ACC112 (cell line): ENCODE measurements around the gene KCNQ4.

Source experiments
- H2AFZ ChIP-seq: fragments of 200-600 bp; sonication (generic); one replicate; pipeline ENCODE4 v1.6.0; 2017; ENCODE audit warnings: antibody characterized with exemption, low read length; ENCODE audit not compliant: unreplicated experiment
- H3K27ac ChIP-seq: fragments of 200-600 bp; sonication (generic); 2 replicates; pipeline ENCODE4 v1.5.1; 2014; ENCODE audit warnings: low read depth, mild to moderate bottlenecking, antibody characterized with exemption, low read length, moderate library complexity
- H3K27me3 ChIP-seq: fragments of 200-600 bp; sonication (generic); 2 replicates; pipeline ENCODE4 v1.6.1; 2014; ENCODE audit warnings: mild to moderate bottlenecking, antibody characterized with exemption, low read length, moderate library complexity, mixed read lengths; ENCODE audit not compliant: insufficient read depth
- H3K36me3 ChIP-seq: fragments of 200-600 bp; sonication (generic); 2 replicates; pipeline ENCODE4 v1.6.1; 2016; ENCODE audit warnings: mild to moderate bottlenecking, antibody characterized with exemption, low read length, moderate library complexity, mixed read lengths; ENCODE audit not compliant: insufficient read depth
- H3K4me1 ChIP-seq: fragments of 200-600 bp; sonication (generic); one replicate; pipeline ENCODE4 v1.6.1; 2016; ENCODE audit warnings: low read length, mixed read lengths; ENCODE audit not compliant: insufficient read depth, unreplicated experiment, control insufficient read depth
- H3K4me3 ChIP-seq: fragments of 200-600 bp; sonication (generic); 2 replicates; pipeline ENCODE4 v1.5.1; 2014; ENCODE audit warnings: mild to moderate bottlenecking, low read depth, low read length
- H3K79me2 ChIP-seq: fragments of 200-600 bp; sonication (generic); one replicate; pipeline ENCODE4 v1.6.0; 2016; ENCODE audit warnings: low read length; ENCODE audit not compliant: control insufficient read depth, unreplicated experiment, insufficient read depth

The KCNQ4 gene

GRCh38 chr1:40783001-40783905 is at the start of gene KCNQ4:
KCNQ4 (plus strand) TSS chr1:40783787; CDS start chr1:40784094, 307 bp downstream.
- H2AFZ ChIP-seq = no peak within 1 kb of the TSS
- H3K27me3 ChIP-seq = peaks cover 26% of the 10 kb centered on the region
- no peak within 1 kb of the TSS for H3K27ac ChIP-seq
- peak within 1 kb of the TSS; percentile 69 for H3K4me3 ChIP-seq
- H3K36me3 ChIP-seq = no peaks in the 10 kb centered on the region
- H3K79me2 ChIP-seq = no peaks in the 10 kb centered on the region
- peaks cover 5% of the 10 kb centered on the region for H3K4me1 ChIP-seq

GRCh38 chr1:40734882-40735628 is 48.5 kb upstream of the KCNQ4 start:
- no peaks in the 10 kb centered on the region for H3K27me3 ChIP-seq
- no peak overlapping the region for H3K27ac ChIP-seq
- H3K4me1 ChIP-seq = no peaks in the 10 kb centered on the region
- H2AFZ ChIP-seq = no peak overlapping the region
- peaks cover 13% of the 10 kb centered on the region for H3K79me2 ChIP-seq
- H3K4me3 ChIP-seq = no peak overlapping the region
- H3K36me3 ChIP-seq = peaks cover 16% of the 10 kb centered on the region

- Histone ChIP-seq H3K4me3 (no peak overlapping the region), H3K27me3 (no peaks in the 10 kb centered on the region), H2AFZ (no peak overlapping the region), H3K36me3 (peaks cover 20% of the 10 kb centered on the region), H3K79me2 (peaks cover 8% of the 10 kb centered on the region), H3K27ac (no peak overlapping the region; the same call in 1 of the 2 replicates), H3K4me1 (no peaks in the 10 kb centered on the region)
Observed at GRCh38 chr1:40736085-40736531, 47.5 kb upstream of the KCNQ4 start.

- Histone ChIP-seq H3K36me3 (peaks cover 20% of the 10 kb centered on the region), H3K27me3 (no peaks in the 10 kb centered on the region), H3K4me1 (no peaks in the 10 kb centered on the region), H3K79me2 (peaks cover 5% of the 10 kb centered on the region), H3K27ac (no peak overlapping the region), H2AFZ (no peak overlapping the region), H3K4me3 (no peak overlapping the region)
Observed at GRCh38 chr1:40738831-40739230, 44.8 kb upstream of the KCNQ4 start.

- no peaks in the 10 kb centered on the region for H3K4me1 ChIP-seq
- H3K79me2 ChIP-seq = peaks cover 5% of the 10 kb centered on the region
- H3K27me3 ChIP-seq = no peaks in the 10 kb centered on the region
- H2AFZ ChIP-seq = no peak overlapping the region
- no peak overlapping the region for H3K27ac ChIP-seq
- no peak overlapping the region for H3K4me3 ChIP-seq
- H3K36me3 ChIP-seq = peaks cover 20% of the 10 kb centered on the region
Observed at GRCh38 chr1:40739455-40740008, 44.1 kb upstream of the KCNQ4 start.

GRCh38 chr1:40740039-40740996 is 43.3 kb upstream of the KCNQ4 start:
- Histone ChIP-seq H3K36me3 (peaks cover 20% of the 10 kb centered on the region), H3K4me3 (no peak overlapping the region), H3K27ac (no peak overlapping the region), H3K4me1 (no peaks in the 10 kb centered on the region), H2AFZ (no peak overlapping the region), H3K27me3 (no peaks in the 10 kb centered on the region), H3K79me2 (peaks cover 5% of the 10 kb centered on the region)

- Histone ChIP-seq H3K4me1 (no peaks in the 10 kb centered on the region), H3K27ac (no peak overlapping the region), H3K4me3 (no peak overlapping the region), H2AFZ (no peak overlapping the region), H3K27me3 (no peaks in the 10 kb centered on the region), H3K79me2 (peaks cover 2% of the 10 kb centered on the region), H3K36me3 (peaks cover 20% of the 10 kb centered on the region)
Observed at GRCh38 chr1:40740997-40741736, 42.4 kb upstream of the KCNQ4 start.

GRCh38 chr1:40742363-40743061 is 41.1 kb upstream of the KCNQ4 start:
- Histone ChIP-seq H3K4me1 (no peaks in the 10 kb centered on the region), H2AFZ (no peak overlapping the region), H3K36me3 (peaks cover 20% of the 10 kb centered on the region), H3K27ac (no peak overlapping the region), H3K4me3 (no peak overlapping the region), H3K27me3 (no peaks in the 10 kb centered on the region), H3K79me2 (no peaks in the 10 kb centered on the region)

- Histone ChIP-seq H3K4me3 (no peak overlapping the region), H3K27ac (no peak overlapping the region), H3K4me1 (no peaks in the 10 kb centered on the region), H2AFZ (no peak overlapping the region), H3K79me2 (no peaks in the 10 kb centered on the region), H3K36me3 (peaks cover 23% of the 10 kb centered on the region), H3K27me3 (no peaks in the 10 kb centered on the region)
Observed at GRCh38 chr1:40743452-40743851, 40.1 kb upstream of the KCNQ4 start.
